Gastroesophageal sphincter (tissue), 3 donors: Measurements from ENCODE around the gene NCAPD2.

ENCODE experiments used
- CTCF ChIP-seq, 4 experiments: fragments of 200-600 bp in 2 of 4; fragments of 450-650 bp in 2 of 4; sonication (generic) in 1 of 4; IDR thresholded peaks; one replicate each; pipeline ENCODE4 v1.5.1; 2017 to 2019; ENCODE audit warnings: antibody characterized with exemption in 4 of 4, mild to moderate bottlenecking in 2 of 4, moderate library complexity in 2 of 4
- EP300 ChIP-seq: sonication (generic); formaldehyde crosslinking; IDR thresholded peaks from one replicate; pipeline ENCODE4 v1.6.1; 2017; ENCODE audit warnings: antibody characterized with exemption, mild to moderate bottlenecking
- POLR2A ChIP-seq, 2 donors: fragments of 450-650 bp; IDR thresholded peaks; one replicate each; pipeline ENCODE4 v1.6.1; 2017; ENCODE audit warnings: antibody characterized with exemption in 2 of 2, mild to moderate bottlenecking in 2 of 2, moderate library complexity in 1 of 2
- POLR2AphosphoS5 ChIP-seq: sonication (generic); formaldehyde crosslinking; IDR thresholded peaks from one replicate; pipeline ENCODE4 v1.6.1; 2017; ENCODE audit warnings: antibody characterized with exemption

GRCh38 chr12:6538420-6539313 lies 44.8 kb downstream of the NCAPD2 start:
- TF ChIP-seq CTCF (IDR thresholded peaks at IDR 0.05) (no peak), POLR2A (IDR thresholded peaks at IDR 0.05) (no peak), POLR2AphosphoS5 (peak; percentile 10), EP300 (no peak)
